Testis (tissue), 5 donors: ENCODE data around the gene PSMF1. TPM values are rescaled to one million over a fixed set of nuclear protein-coding genes. Genes with fewer than 3 reads are reported as not detected.
A peak's percentile ranks its signal among the peaks of the same experiment; 100 is the strongest.

Experiments used
- DNase-seq: peaks from one replicate; pipeline ENCODE4 v3.0.0-alpha.2; 2019
- H3K27ac ChIP-seq, 2 donors: fragments of 200-600 bp; sonication (generic); one replicate each; pipeline ENCODE4 v1.5.1; 2019
- H3K27me3 ChIP-seq: fragments of 200-600 bp; sonication (generic); one replicate; pipeline ENCODE4 v1.5.1; 2019
- H3K36me3 ChIP-seq: fragments of 200-600 bp; sonication (generic); one replicate; pipeline ENCODE4 v1.5.1; 2017; ENCODE audit warnings: low read depth; ENCODE audit errors: missing control alignments
- H3K4me1 ChIP-seq: fragments of 200-600 bp; sonication (generic); one replicate; pipeline ENCODE4 v1.5.1; 2019
- H3K4me3 ChIP-seq, 2 donors: fragments of 200-600 bp; sonication (generic); one replicate each; pipeline ENCODE4 v1.5.1; 2017 to 2019
- H3K9me3 ChIP-seq: fragments of 200-600 bp; sonication (generic); one replicate; pipeline ENCODE4 v1.5.1; 2017
- CTCF ChIP-seq, 3 experiments: fragments of 450-650 bp in 2 of 3; fragments of 200-600 bp in 1 of 3; sonication (generic) in 1 of 3; IDR thresholded peaks; one replicate each; pipeline ENCODE4 v1.5.1; 2016 to 2019; ENCODE audit warnings: antibody characterized with exemption in 3 of 3, mild to moderate bottlenecking in 2 of 3, moderate library complexity in 1 of 3
- POLR2A ChIP-seq: fragments of 450-650 bp; IDR thresholded peaks from one replicate; pipeline ENCODE4 v1.6.1; 2017; ENCODE audit warnings: antibody characterized with exemption, mild to moderate bottlenecking, moderate library complexity
- WGBS, 2 donors: methylation state at CpG; one replicate each; pipeline ENCODE4 v1.1.5; 2018; 5-methylcytosine and 5-hydroxymethylcytosine counted together
- intact Hi-C: fragments of 100-400 bp; cut with DNase I; formaldehyde crosslinking; loops from one replicate; pipeline ENCODE4 v1.15.1; 2023; ENCODE audit warnings: low total_unique reads
- long read RNA-seq, 2 donors: transcript quantifications; one replicate each; lab custom pipeline, GENCODE V29; 2026
- polyA plus RNA-seq: library from polyadenylated mRNA; stranded (reverse); fragments of 350-450 nt; fragmentation: Illumina TruSeq; extraction: RNeasy Lipid Tissue Mini Kit (QIAGEN cat#74804); gene quantifications from one replicate; pipeline ENCODE4 v1.2.3, GENCODE V29; 2014; ENCODE audit warnings: low read depth, low replicate concordance; ENCODE audit not compliant: insufficient read depth
- total RNA-seq, 2 donors: library from RNA; depleted of rRNA; stranded (reverse); fragments of >200 nt; gene quantifications; one replicate each; pipeline ENCODE4 v1.2.3, GENCODE V29; 2016

Gene PSMF1
- total RNA-seq (100 to 1,000 TPM; 265 to 380 TPM), polyA plus RNA-seq (331 TPM)
- long read RNA-seq, donor 1, full-length matches to known transcripts, result 52 of 59 reads
- long read RNA-seq, donor 1, partial matches to known transcripts, result 7 of 59 reads
- long read RNA-seq, donor 1, other reads (novel, unspliced or antisense), result 0 of 59 reads
- long read RNA-seq, donor 2, full-length matches to known transcripts, result 36 of 53 reads
- long read RNA-seq, donor 2, partial matches to known transcripts, result 17 of 53 reads
- long read RNA-seq, donor 2, other reads (novel, unspliced or antisense), result 0 of 53 reads

- WGBS, 2 donors, result 0 to 1% methylated on average over 24 to 62 of the region's 62 CpGs
- Histone ChIP-seq H3K4me3 (peak within 1 kb of the TSS; percentile 86 to 94), H3K27me3 (no peaks in the 10 kb centered on the region), H3K4me1 (peaks cover 34% of the 10 kb centered on the region), H3K36me3 (no peaks in the 10 kb centered on the region), H3K9me3 (no peaks in the 10 kb centered on the region), H3K27ac (peak within 1 kb of the TSS; percentile 69 to 81)
- peak; percentile 95 for DNase-seq
- intact Hi-C loops, result no loop called here
- no peak for TF ChIP-seq POLR2A
- peak in 2 of 3 experiments; percentile 17 to 42 for TF ChIP-seq CTCF (IDR thresholded peaks at IDR 0.05)
These were observed at the start of gene PSMF1 for GRCh38 chr20:1118336-1119127. PSMF1 (plus strand) TSS chr20:1118602; CDS start chr20:1118774, 172 bp downstream.

- intact Hi-C loops, result no loop called here
- H3K36me3 ChIP-seq, result no peaks in the 10 kb centered on the region
- WGBS, 2 donors, result 89 to 90% methylated on average over 2 of the region's 2 CpGs
- H3K27me3 ChIP-seq, result no peaks in the 10 kb centered on the region
- no peak for DNase-seq
- no peak overlapping the region for H3K27ac ChIP-seq
- no peak overlapping the region for H3K4me3 ChIP-seq
- no peaks in the 10 kb centered on the region for H3K9me3 ChIP-seq
- TF ChIP-seq CTCF (IDR thresholded peaks at IDR 0.05) (no peak), POLR2A (no peak)
- no peaks in the 10 kb centered on the region for H3K4me1 ChIP-seq
These were observed 46.1 kb upstream of the PSMF1 start for GRCh38 chr20:1072258-1072657.

- intact Hi-C loops, result no loop called here
- H3K9me3 ChIP-seq, result no peaks in the 10 kb centered on the region
- no peaks in the 10 kb centered on the region for H3K4me1 ChIP-seq
- no peak overlapping the region for H3K27ac ChIP-seq
- H3K4me3 ChIP-seq, result no peak overlapping the region
- no peak for DNase-seq
- 80 to 89% methylated on average over 3 of the region's 3 CpGs for WGBS, 2 donors
- H3K36me3 ChIP-seq, result no peaks in the 10 kb centered on the region
- TF ChIP-seq CTCF (IDR thresholded peaks at IDR 0.05) (no peak), POLR2A (no peak)
- H3K27me3 ChIP-seq, result no peaks in the 10 kb centered on the region
These were observed 42.8 kb upstream of the PSMF1 start for GRCh38 chr20:1075616-1076015.

GRCh38 chr20:1081891-1082290 is 36.5 kb upstream of the PSMF1 start:
- intact Hi-C loops, result no loop called here
- Histone ChIP-seq H3K27me3 (no peaks in the 10 kb centered on the region), H3K27ac (no peak overlapping the region), H3K9me3 (no peaks in the 10 kb centered on the region), H3K36me3 (no peaks in the 10 kb centered on the region), H3K4me3 (no peak overlapping the region), H3K4me1 (no peaks in the 10 kb centered on the region)
- 94% methylated on average over 4 of the region's 4 CpGs for WGBS, 2 donors
- DNase-seq, result no peak
- TF ChIP-seq POLR2A, result no peak
- no peak for TF ChIP-seq CTCF (IDR thresholded peaks at IDR 0.05)
